Activated T-cell treated with anti-CD3 and anti-CD28 coated beads for 4 hours (primary cell): ENCODE data around the gene AFAP1.

Experiments used
- DNase-seq: peaks from one replicate; pipeline ENCODE4 v3.0.0-alpha.2; 2020

Gene AFAP1

DNA sequence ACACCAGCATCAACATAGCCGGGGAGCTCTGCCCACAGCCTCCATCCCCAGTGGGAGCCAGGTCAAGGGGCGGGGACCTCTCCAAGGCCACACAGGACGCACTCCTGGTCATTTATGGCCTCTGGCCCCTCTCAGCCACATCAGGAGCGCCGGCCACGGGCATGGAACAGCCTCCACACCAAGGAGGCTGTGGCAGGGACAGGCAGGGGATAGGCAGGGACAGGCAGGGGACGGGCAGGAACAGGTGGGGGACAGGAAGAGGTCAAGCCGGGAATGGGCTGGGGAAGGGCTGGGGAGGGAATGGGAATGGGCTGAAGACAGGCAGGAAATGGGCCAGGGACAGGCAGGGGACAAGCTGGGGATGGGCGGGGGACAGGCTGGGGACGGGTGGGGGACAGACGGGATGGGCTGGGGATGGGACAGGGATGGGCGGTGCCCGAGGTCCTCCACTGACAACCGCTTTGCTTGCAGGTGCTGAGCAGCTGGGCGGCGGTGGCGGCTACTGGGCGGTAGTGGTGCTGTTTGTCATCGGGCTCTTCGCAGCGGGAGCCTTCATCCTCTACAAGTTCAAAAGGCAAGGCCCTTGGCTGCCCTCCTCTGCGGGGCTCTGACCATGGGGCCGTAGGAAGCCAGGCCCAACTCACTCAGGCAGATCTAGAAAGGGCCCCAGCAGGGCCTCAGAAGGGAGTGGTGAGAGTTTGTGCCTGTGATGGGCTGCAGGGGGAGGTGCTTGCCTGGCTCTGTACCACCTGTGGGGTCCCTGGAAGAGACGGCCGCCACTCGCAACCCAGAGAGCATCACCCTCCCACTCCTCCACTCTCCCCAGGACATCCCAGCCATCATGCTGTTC lies 205.6 kb downstream of the AFAP1 start:
- DNase-seq = no peak

DNA sequence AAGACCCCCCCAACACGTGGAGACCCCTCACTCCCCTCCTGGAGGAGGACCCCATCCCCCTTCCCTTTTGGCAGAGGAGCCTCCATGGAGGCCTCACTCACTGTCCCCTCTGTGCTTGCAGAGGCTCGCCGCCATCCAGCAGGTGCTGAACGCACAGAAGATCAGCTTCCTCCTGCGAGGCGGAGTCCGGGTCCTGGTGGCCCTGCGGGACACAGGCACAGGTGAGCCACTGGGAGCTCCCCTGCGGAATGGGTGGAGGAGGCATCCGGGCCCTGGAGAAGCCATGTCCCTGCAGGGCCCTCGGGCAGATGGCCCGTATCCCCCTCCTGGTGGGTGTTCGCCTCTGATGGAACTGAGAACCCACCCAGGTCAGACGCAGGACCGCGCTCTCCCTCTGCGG lies 206.5 kb downstream of the AFAP1 start:
- DNase-seq = no peak

DNA sequence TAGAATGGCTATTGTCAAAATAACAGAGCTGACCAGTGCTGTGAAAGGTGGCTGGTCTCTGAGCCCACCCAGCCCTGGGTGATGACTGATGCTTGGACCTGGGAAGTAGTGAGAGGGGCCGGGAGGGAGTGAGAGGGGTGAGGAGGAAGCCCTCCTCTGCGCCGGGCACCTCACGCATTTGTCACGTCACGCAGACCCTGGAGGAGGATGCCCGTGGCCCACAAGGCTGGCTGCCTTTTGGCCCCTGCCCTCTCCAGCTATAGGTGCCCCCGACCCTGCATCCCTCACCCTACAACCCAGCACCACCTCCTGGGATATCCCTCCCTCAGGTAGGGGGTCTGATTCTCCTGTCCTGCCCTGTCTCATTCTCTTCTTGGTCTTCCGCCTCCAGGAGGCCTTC lies 207.4 kb downstream of the AFAP1 start:
- DNase-seq = no peak

DNA sequence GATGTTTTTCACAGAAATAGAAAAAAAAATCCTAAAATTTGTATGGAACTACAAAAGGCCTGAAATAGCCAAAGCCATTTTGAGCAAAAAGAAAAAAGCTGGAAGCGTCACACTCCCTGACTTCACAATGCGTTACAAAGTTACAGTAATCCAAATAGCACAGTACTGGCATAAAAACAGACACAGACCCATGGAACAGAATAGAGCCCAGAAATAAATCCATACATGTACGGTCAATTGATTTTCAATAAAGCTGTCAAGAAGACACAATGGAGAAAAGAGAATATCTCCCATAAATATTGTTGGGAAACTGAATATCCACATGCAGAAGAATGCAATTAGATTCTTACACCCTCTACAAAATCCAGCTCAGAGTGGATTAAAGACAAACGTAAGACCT lies 208.2 kb downstream of the AFAP1 start:
- no peak for DNase-seq

DNA sequence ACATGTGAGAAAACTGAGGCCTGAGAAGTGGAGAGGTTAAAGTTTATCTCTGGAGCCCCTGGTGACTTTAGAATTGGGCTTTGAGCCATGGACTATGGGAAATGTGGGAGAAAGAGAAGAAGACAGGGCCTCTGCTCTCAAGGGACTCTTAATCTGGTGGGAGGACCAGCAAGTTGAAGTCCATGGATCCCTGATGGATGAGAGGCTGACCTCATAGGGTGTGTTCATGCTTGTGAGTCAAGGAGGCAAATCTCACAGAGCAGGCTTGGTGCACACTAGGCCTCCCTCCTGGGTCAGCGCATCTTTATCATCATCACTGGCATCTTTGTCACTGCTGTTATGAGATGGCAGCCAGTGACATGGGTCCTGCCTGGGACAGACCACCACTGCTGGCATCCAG lies 211.9 kb downstream of the AFAP1 start:
- DNase-seq = no peak

DNA sequence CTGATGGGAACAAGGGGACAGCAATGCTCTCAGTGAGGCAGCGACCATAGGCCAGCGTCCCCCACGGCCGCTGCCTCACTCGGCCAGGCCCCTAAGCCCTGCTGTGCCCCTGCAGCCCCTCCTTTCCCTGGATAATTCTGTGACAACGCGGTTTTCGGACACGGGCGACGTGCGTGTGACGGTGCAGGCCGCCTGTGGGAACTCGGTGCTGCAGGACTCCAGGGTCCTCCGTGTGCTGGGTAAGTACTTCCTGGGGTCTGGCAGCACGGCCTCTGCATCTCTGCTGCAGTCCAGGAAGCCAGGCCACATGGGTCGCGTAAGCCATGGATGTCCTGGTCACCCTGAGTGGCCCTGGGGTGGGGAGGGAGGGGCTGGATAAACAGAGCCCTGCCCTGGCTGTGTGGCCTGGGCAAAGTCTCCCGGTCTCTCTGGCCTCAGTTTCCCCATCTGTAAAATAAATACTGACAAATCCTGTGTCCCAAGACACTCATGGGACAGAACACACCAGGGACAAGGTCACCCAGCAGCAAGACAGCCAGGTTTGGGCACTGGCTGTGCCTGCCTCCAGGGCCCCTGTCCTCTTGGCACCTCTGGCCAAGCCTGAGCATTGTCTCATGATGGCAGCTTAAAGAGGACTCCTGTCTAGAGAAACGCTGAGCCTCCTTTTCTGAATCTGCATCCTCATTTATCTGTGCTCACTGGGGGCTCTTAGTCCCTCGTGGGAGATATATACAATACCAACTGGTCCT lies 212.8 kb downstream of the AFAP1 start:
- no peak for DNase-seq

DNA sequence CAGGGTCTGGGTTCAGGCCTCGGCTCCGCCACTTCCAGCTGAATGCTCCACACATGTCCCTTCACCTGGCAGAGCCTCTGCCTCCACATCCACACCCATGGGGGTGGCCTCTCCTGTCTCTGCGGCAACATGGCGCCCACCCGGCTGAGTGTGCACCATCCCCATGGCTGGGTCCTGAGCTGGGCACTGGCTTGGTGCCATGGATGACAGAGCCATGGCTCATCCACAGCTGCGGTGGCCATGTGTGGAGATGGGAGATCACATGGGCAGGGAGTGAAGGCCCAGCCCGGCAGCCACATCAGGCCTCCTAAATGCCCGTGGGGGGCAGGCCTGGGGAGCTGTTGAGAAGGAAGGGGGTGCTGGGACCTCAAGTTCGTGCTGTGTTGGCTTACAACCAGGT lies 213.7 kb downstream of the AFAP1 start:
- no peak for DNase-seq

DNA sequence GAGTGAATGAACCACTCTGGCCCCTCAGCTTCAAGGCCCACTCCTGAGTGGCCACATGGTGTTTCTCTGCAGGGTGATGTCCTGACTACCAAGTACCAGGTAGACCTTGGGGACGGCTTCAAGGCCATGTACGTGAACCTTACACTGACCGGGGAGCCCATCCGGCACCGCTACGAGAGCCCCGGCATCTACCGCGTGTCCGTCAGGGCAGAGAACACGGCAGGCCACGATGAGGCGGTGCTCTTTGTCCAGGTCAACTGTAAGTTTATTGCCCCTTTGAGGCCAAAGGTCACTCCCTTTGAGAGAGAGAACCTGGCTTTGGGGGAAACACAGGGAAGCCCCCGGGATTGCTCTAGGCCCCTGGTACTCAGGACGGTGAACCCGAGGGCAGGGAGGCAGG lies 216.0 kb downstream of the AFAP1 start:
- DNase-seq = no peak

DNA sequence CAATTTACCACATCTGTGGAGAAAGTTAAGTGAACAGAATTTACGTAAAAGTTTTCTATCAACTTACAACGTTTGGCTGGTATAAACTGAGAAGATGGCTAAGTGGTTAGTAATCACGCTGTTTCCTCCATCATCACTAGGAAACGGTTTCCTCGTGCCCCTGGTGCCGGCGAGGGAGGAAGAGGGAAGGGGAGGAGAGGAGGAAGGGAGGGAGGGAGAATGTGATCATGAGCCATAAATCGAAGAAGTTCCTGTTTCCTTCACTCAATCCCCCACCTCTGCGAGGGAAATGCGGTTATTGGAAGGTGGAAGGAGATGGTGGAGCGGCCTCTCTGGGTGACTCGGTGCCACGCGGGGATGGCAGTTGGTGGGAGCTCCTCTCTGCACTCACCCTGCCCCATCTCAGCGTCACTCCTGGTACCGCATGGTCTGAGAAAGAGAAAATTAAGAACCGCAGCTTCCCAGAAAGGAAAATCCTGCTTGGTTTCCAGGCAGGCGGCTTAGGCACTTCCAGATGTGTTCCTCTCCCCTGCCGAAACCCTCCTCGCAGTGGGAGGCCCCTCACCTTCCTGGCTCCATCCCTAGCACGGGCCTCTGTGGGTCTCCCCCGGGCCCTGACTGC lies 216.8 kb downstream of the AFAP1 start:
- DNase-seq = no peak

DNA sequence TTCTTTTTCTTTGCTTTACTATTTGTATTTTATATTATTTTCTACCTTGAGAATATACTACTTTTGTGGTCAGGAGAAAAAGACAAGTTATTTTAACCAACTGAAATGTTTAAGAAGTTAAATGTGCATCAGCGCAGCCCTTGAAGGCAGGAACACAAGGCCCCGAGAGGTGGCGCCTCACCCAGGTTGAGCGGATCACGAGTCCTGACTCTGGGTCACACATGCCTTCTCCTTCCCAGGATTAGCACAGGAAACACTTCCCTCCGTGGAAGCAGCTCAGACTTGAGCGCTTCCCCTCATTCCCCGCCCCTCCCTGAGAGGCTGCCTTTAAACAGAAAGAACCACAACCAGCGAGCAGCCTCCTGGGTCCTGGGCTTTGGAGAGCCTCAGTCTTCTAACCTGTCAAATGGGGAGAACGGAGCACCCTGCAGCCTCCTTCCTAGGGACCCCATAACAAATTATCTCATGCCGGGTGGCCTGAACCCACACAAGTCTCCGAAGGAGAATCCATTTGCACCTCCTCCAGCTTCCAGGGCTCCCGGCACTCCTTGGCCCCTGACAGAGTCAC lies 217.6 kb downstream of the AFAP1 start:
- DNase-seq = no peak

DNA sequence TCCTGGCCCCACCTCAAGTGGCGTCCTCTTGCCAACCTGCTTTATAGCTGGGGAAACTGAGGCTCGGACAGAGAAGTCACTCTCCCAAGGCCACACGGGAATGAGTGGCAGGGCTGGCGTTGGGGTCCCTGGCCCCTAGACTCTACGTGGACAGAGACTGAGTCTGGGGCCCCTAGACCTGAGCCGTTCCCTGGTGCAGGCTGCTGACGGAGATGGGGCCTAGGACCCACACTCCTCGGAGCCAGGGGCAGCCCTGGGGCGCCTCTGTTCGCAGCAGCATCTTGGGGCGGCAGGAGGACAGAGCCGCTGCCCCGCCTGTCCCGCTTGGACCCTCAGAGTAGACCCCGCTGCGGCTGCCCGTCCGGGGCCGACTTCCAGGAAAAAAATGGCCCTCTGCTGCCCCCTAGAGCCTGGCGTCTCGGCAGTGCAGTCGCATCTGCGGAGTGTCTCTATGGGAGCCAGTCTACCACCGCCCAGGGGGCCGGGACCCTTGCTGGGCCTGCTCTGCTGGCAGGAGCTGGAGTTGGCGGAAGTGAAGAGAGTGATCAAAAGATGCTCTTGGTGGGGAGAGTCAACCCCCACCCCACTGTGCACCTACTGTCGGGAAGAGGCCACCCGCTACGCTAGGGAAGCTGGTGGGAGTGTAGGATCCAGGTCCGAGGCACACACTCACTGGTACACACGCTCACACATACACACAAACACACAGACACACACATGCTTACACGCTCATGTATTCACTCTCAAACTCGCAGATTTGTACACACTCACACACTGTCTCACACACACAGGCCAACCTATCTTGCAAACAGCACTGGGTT lies 220.1 kb downstream of the AFAP1 start:
- DNase-seq = peak; percentile 52

DNA sequence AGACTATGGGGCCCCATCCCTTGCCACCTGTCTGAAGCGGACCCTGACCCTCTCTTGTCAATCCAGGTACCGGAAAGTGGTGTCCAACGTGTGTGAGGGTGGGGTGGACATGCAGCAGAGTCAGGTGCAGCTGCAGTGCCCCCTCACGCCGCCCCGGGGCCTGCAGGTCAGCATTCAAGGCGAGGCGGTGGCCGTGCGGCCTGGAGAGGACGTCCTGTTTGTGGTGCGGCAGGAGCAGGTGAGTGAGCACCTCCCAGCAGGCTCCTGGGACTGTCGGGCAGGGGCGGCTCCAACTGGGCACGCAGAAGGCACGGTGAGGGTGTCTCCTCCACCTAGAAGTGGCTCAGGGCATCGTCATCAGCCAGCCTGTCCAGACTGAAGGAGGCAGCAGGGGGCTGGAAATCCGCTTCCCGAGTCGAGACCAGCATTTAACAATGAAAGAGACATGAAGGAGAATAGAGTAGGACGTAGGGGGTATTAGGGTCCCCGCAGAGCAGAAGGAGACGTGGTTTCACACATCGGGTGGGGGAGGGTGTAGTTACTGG lies 221.6 kb downstream of the AFAP1 start:
- no peak for DNase-seq

DNA sequence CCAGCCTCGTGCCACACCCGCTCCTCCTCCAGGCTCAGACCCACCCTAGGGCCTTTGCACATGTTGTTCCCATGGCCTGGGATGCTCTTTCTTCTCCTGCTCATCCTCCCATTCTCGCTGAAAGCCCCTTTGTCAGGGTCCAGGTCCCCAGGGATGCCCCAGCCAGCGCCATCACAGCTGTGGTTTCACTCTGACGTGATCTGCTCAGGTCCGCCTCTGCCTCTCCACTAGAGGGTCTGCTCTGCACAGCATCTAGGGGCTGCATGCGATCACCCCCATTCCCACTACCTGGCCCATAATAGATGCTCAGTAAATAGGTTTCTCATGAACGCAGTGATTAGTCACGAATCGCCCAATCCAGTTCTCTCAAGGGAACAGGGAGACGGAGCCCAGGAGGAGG lies 222.5 kb downstream of the AFAP1 start:
- no peak for DNase-seq

DNA sequence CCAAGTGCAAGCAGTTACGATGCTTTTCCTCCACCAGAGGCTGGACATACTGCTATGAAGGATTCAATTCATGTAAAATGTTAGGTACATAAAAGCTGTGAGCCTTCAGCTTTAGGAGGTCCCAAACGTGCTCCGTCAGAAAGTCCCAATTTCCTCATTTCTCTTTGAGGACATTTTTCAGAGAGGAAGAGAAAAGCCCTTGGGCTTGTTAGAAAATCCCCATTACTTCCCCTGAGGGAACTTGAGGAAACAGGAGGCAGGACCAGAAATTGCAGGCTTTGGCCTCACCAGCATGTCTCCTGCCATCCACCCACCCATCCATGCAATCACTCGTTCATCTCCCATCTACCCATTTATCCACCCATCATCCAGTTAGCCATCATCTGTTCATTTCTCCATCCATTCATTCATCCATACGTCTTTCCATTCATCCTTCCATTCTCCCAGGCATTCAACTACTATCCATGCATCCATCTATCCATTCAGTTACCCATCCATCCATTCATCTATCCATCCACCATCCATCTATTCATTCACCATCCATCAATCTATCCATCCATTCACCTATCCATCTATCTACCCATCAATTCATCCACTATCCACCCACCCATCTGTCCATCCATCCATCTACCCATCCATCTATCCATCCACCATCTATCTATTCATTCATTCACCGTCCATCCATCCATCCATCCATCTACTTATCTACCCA lies 223.5 kb downstream of the AFAP1 start:
- no peak for DNase-seq

DNA sequence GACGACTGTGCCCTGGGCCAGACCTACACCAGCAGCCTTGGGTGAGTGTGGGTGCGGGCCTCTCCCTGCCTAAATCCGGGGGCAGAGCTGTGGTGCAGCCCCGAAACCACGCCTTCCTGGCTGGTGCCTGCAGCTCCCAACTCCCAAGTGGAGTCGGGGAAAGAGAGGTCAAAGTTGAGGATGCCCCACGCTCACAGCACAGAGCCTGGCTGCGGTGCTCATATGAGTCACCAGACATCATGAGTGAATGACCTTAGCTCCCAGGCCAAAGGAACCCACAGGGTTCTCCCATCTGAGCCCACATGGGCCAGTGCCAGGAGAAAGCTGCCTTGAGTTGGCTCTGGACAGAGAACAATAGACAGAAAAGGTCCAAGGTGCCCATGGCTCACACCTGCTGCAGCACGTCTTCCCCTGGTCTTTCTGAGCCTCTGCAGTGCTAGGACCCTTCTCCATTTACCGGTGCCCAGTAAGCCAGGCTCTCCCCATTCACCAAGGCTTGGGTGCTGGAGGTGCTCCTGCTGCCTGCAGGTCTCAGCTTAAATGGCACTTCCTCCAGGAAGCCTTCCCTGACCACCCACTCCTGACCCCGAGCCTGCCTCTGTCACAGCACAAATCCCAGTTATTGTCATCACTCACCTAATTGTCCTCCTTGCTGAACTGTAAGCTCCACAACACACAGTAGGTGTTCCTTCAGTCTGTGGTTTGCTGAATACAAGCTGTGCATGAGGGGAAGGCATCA lies 224.2 kb downstream of the AFAP1 start:
- no peak for DNase-seq

DNA sequence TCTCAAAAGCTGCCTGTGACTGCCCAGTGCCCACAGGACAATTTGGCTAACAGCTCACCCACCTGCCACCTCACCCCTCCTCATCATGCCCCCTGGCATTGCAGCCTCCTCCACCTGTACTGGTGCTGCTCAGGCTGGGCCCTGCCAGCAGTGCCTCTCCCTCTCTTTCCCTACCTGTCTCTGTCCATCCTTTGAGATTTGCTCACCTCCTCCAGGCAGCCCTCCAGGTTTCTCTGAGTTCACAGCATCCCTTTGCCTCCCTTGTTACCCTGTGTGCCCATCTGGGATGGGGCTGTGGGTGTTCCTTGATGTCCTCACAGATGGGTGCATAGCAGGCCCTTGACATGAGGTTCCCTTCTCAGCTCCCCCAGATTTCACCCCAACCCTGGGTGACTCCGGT lies 224.9 kb downstream of the AFAP1 start:
- DNase-seq = no peak

DNA sequence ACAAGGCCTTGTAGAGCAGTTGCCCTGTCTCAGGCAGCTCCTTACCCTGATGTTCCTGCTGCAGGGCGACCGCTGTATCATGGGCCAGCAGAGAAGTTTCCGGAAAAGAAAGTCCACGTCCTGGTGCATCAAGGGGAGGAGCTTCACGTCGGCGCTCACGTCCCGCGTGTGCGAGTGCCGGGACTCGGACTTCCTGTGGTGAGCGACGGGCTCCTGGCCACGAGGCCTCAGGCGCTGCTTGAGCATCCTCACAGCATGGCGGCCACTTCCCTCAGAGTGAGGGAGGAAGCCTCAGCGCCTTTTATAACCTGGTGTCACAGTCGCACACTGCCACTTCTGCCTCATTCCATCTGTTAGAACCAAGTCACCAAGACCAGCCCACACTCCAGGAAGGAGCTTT lies 225.5 kb downstream of the AFAP1 start:
- no peak for DNase-seq

DNA sequence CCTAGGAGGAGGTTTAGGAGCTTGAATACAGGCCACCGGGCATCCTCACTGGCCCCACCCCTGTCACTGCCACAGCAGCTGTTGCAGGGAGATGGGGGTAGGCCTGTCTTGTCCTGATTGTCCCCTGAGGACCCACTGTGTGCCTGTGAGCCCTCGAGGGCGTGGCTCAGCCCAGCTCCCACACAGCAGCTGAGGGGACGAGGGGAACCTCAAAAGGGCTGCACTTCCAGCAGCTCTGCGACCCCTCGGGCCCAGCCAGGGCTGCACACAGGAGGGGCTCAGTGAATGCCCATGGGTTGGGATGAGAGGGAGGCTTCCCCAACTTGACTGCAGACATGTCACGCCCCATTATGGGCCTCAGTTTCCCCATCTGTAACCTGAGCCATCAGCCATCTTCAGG lies 225.9 kb downstream of the AFAP1 start:
- no peak for DNase-seq

DNA sequence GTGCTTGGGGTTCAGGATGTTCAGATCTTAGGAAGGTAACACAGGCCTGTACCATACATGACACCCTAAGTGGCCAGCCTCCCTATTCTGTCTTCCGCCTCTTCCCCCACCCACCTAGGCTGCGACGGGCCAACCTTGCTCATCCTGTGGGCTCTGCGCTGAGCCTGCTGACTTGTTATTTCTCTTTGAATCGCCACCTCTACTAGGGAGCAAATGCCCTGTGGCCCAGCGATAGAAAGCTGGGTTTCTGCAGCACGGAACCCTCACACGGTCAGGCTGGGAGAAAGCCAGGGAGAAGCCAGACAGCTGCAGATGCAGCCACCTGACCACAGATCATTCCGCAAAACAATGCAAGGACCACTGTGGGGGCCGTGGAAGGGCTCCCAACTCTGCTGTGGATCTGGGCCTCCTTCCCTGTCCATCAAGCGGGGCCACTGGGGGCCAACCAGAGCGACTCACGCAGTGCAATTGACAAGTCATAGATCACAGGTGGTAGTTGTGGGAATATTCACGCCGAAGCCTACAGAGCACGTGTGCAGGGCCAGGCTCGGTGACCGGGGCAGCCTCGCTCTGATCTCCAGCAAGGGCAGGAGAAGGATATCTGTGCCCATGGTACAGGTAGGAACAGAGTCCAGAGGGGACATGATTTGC lies 227.5 kb downstream of the AFAP1 start:
- no peak for DNase-seq

DNA sequence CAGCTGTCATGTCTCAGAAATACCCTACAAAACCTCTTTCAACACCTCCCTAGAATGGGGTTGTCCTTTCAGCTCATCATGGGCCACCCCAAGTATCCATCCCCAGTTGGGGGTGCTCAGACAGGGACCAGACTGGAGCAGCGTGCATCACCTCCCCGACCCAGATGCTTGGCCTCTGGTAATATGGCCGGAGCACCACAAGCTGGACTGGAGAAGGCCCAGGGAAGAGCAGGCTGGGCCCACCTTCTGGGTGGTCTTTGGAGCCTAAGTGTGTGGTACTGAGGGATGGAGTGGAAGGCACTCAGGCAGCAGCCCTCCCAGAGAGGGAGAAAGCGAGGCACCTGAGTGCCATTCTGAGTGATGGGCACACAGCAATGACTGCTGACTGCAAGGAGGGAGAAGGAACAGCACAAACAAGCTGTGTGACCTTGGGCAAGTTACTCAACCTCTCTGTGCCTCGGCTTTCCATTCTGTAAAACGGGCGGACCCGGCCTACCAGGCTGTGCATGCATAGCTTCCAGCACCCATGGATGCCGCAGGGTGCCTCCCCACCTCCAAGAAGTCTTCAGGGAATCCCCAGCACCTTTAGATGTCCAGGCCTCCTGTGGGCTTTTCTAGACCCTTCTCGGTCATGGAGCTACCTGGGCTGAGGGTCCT lies 228.2 kb downstream of the AFAP1 start:
- no peak for DNase-seq
